NCI-H2029 treated with DMSO at 0.1 percent for 48 hours (cell line): ENCODE measurements around the gene SMYD3.
"Not testable (repeated sequence)": the region's sequence is repeated elsewhere in the genome, so short reads cannot be mapped to it uniquely, and the experiment has no call there.

Experiments used
- DNase-seq: peaks from one replicate; lab custom pipeline; 2025; lab: John Stamatoyannopoulos, UW

Gene SMYD3

GRCh38 chr1:245834002-245834401 lies 673.1 kb downstream of the SMYD3 start:
- no peak for DNase-seq

GRCh38 chr1:245832771-245833527 lies 674.1 kb downstream of the SMYD3 start:
- no peak for DNase-seq

- no peak for DNase-seq
Measured at GRCh38 chr1:245831518-245831917, 675.6 kb downstream of the SMYD3 start.

- DNase-seq, result no peak
Measured at GRCh38 chr1:245829826-245830225, 677.3 kb downstream of the SMYD3 start.

GRCh38 chr1:245829194-245829593 lies 677.9 kb downstream of the SMYD3 start:
- DNase-seq, result no peak

GRCh38 chr1:245827301-245827700 lies 679.8 kb downstream of the SMYD3 start:
- DNase-seq, result no peak

GRCh38 chr1:245825128-245825901 lies 681.8 kb downstream of the SMYD3 start:
- no peak for DNase-seq

- DNase-seq, result no peak
Measured at GRCh38 chr1:245823408-245824147, 683.5 kb downstream of the SMYD3 start.

- no peak for DNase-seq
Measured at GRCh38 chr1:245822996-245823395, 684.1 kb downstream of the SMYD3 start.

- DNase-seq, result not testable (repeated sequence)
Measured at GRCh38 chr1:245818363-245818762, 688.7 kb downstream of the SMYD3 start.

GRCh38 chr1:245816496-245816895 lies 690.6 kb downstream of the SMYD3 start:
- not testable (repeated sequence) for DNase-seq

- no peak for DNase-seq
Measured at GRCh38 chr1:245814651-245815050, 692.4 kb downstream of the SMYD3 start.

- DNase-seq, result no peak
Measured at GRCh38 chr1:245812278-245812677, 694.8 kb downstream of the SMYD3 start.

- DNase-seq, result no peak
Measured at GRCh38 chr1:245810789-245811337, 696.2 kb downstream of the SMYD3 start.

- no peak for DNase-seq
Measured at GRCh38 chr1:245810181-245810769, 696.8 kb downstream of the SMYD3 start.

- no peak for DNase-seq
Measured at GRCh38 chr1:245809361-245809760, 697.7 kb downstream of the SMYD3 start.

GRCh38 chr1:245807954-245808719 lies 698.9 kb downstream of the SMYD3 start:
- DNase-seq, result peak; percentile 58

- DNase-seq, result peak; percentile 59
Measured at GRCh38 chr1:245807306-245807705, 699.8 kb downstream of the SMYD3 start.

GRCh38 chr1:245805532-245805931 lies 701.5 kb downstream of the SMYD3 start:
- DNase-seq, result no peak

- no peak for DNase-seq
Measured at GRCh38 chr1:245804696-245805095, 702.4 kb downstream of the SMYD3 start.

- no peak for DNase-seq
Measured at GRCh38 chr1:245803666-245804037, 703.4 kb downstream of the SMYD3 start.
